22Rv1 (cell line): Measurements from ENCODE around the gene POLR2H.

Source experiments
- ZFX ChIP-seq: fragments of 450-650 bp; IDR thresholded peaks from 2 replicates; pipeline ENCODE4 v1.6.1; 2017; ENCODE audit warnings: antibody characterized with exemption, borderline replicate concordance
- TF ChIP-seq, protein P1 (sequence below): fragments of 450-650 bp; IDR thresholded peaks from 2 replicates; pipeline ENCODE4 v1.5.1; 2017; ENCODE audit warnings: mild to moderate bottlenecking

DNA sequence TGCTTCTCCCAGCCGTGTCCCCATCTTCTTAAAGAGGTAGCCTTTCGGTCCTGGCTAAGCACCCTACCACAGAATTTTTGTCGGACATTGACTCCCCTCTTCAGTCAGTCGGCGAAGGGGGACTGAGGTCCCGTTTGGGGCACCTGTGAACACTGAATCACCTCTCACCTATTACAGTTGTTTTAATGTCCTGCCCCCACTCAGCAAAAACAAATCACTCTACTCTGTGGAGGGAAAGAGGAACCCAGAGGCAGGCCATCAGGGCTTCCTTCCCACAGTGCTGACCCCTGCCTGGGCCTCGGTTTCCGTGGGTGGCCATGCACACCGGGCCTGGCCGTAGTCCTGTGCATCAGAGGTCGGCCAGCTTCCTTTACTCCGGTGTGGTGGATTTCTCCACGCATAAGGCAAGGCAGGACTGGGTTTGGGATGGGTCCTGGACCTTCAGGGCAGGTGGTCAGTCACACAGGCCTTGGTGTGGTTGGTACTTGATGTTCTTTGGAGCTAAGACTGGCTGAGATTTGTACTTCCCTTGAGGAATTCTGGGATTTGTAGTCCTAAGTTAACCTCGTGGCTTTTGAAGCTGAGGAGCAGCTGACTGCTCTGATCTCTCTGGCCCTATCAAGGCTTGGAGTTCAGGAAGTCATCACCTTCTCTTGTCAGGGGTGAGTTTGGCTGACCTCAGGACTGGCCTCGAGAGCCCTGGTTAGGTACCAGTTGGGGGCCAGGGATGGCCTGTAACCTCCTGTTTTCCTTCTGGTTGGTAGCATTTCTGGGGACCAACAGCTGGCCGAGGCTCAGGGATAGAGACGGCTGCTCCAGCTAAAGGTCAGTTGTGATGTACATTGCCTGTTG lies 24.7 kb upstream of the POLR2H start:
- TF ChIP-seq, protein P1, sequence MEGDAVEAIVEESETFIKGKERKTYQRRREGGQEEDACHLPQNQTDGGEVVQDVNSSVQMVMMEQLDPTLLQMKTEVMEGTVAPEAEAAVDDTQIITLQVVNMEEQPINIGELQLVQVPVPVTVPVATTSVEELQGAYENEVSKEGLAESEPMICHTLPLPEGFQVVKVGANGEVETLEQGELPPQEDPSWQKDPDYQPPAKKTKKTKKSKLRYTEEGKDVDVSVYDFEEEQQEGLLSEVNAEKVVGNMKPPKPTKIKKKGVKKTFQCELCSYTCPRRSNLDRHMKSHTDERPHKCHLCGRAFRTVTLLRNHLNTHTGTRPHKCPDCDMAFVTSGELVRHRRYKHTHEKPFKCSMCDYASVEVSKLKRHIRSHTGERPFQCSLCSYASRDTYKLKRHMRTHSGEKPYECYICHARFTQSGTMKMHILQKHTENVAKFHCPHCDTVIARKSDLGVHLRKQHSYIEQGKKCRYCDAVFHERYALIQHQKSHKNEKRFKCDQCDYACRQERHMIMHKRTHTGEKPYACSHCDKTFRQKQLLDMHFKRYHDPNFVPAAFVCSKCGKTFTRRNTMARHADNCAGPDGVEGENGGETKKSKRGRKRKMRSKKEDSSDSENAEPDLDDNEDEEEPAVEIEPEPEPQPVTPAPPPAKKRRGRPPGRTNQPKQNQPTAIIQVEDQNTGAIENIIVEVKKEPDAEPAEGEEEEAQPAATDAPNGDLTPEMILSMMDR: no peak
- TF ChIP-seq ZFX: no peak
